Tibial artery (tissue), 4 donors: Measurements from ENCODE around the gene NAA30.

ENCODE experiments used
- DNase-seq, 2 donors: peaks; one replicate each; pipeline ENCODE4 v3.0.0-alpha.2; 2019
- H3K27ac ChIP-seq, 2 donors: fragments of 200-600 bp; sonication (generic) in 1 of 2; 1 replicate in 1 of 2; 2 replicates in 1 of 2; pipeline ENCODE4 v1.5.1; 2018 to 2019; ENCODE audit warnings: mild to moderate bottlenecking in 1 of 2
- H3K27me3 ChIP-seq, 2 donors: fragments of 200-600 bp; sonication (generic) in 1 of 2; one replicate each; pipeline versions ENCODE4 v1.5.1 to v1.6.0; 2016 to 2019
- H3K36me3 ChIP-seq, 3 donors: fragments of 200-600 bp; sonication (generic) in 2 of 3; one replicate each; pipeline ENCODE4 v1.5.1; 2016 to 2019; ENCODE audit warnings: mild to moderate bottlenecking in 2 of 3
- H3K4me1 ChIP-seq, 4 donors: fragments of 200-600 bp; sonication (generic) in 2 of 4; 1 replicate in 3 of 4; 2 replicates in 1 of 4; pipeline ENCODE4 v1.5.1; 2016 to 2019
- H3K4me3 ChIP-seq, 2 donors: fragments of 200-600 bp; sonication (generic) in 1 of 2; 1 replicate in 1 of 2; 2 replicates in 1 of 2; pipeline ENCODE4 v1.5.1; 2018 to 2019; ENCODE audit warnings: mild to moderate bottlenecking in 2 of 2
- H3K9me3 ChIP-seq, 3 donors: fragments of 200-600 bp; sonication (generic) in 1 of 3; one replicate each; pipeline ENCODE4 v1.5.1; 2016 to 2019
- CTCF ChIP-seq, 2 experiments: fragments of 200-600 bp in 1 of 2; fragments of 450-650 bp in 1 of 2; IDR thresholded peaks; one replicate each; pipeline ENCODE4 v1.5.1; 2017 to 2019; ENCODE audit warnings: antibody characterized with exemption in 2 of 2, mild to moderate bottlenecking in 1 of 2, moderate library complexity in 1 of 2
- intact Hi-C: fragments of 100-400 bp; cut with DNase I; formaldehyde crosslinking; loops from one replicate; pipeline ENCODE4 v1.15.0; 2023; ENCODE audit warnings: low total_unique reads

Gene NAA30

GRCh38 chr14:57389646-57390036 is 745 bp upstream of the NAA30 start:
- peak overlapping the region; percentile 90 to 94 for H3K27ac ChIP-seq
- no peaks in the 10 kb centered on the region for H3K9me3 ChIP-seq
- H3K36me3 ChIP-seq, result no peaks in the 10 kb centered on the region
- peaks cover 0 to 35% (median 10%) of the 10 kb centered on the region in 4 donors for H3K4me1 ChIP-seq
- H3K27me3 ChIP-seq, result no peaks in the 10 kb centered on the region
- TF ChIP-seq CTCF (IDR thresholded peaks at IDR 0.05), result no peak
- peak overlapping the region; percentile 85 to 89 for H3K4me3 ChIP-seq
- no peak for DNase-seq
- intact Hi-C loops, result loop anchor here (10.0 kb wide), 1 partner anchor 125 kb away; the partner anchor contains the start of genes AP5M1 and EXOC5

- no peaks in the 10 kb centered on the region for H3K9me3 ChIP-seq
- H3K27me3 ChIP-seq, result no peaks in the 10 kb centered on the region
- intact Hi-C loops, result loop anchor here (10.0 kb wide), 1 partner anchor 126 kb away; the partner anchor contains the start of genes AP5M1 and EXOC5
- DNase-seq, result peak; percentile 36 to 77
- no peaks in the 10 kb centered on the region for H3K36me3 ChIP-seq
- peaks cover 0 to 40% (median 10%) of the 10 kb centered on the region in 4 donors for H3K4me1 ChIP-seq
- peak overlapping the region; percentile 85 to 89 for H3K4me3 ChIP-seq
- H3K27ac ChIP-seq, result peak overlapping the region; percentile 90 to 94
- TF ChIP-seq CTCF (IDR thresholded peaks at IDR 0.05), result no peak
Measured at GRCh38 chr14:57390806-57391516, 575 bp downstream of the NAA30 start.

- TF ChIP-seq CTCF (IDR thresholded peaks at IDR 0.05), result no peak
- Histone ChIP-seq H3K27ac (peak overlapping the region; percentile 90 to 94), H3K27me3 (no peaks in the 10 kb centered on the region), H3K36me3 (no peaks in the 10 kb centered on the region), H3K4me3 (peak overlapping the region; percentile 85 to 89), H3K4me1 (peaks cover 0 to 40% (median 10%) of the 10 kb centered on the region in 4 donors), H3K9me3 (no peaks in the 10 kb centered on the region)
- no peak for DNase-seq
- intact Hi-C loops, result loop anchor here (10.0 kb wide), 1 partner anchor 127 kb away; the partner anchor contains the start of genes AP5M1 and EXOC5
Measured at GRCh38 chr14:57391517-57392195, 1.3 kb downstream of the NAA30 start.

- Histone ChIP-seq H3K27ac (no peak overlapping the region), H3K36me3 (peaks cover 0 to 6% (median 6%) of the 10 kb centered on the region in 3 donors), H3K9me3 (no peaks in the 10 kb centered on the region), H3K27me3 (no peaks in the 10 kb centered on the region), H3K4me3 (peak overlapping the region in 1 of 2 donors; percentile 89), H3K4me1 (peaks cover 0 to 40% (median 10%) of the 10 kb centered on the region in 4 donors)
- no peak for DNase-seq
- intact Hi-C loops, result loop anchor here (10.0 kb wide), 1 partner anchor 128 kb away; the partner anchor contains the start of genes AP5M1 and EXOC5
- TF ChIP-seq CTCF (IDR thresholded peaks at IDR 0.05), result no peak
Measured at GRCh38 chr14:57392830-57393229, 2.4 kb downstream of the NAA30 start.

- TF ChIP-seq CTCF (IDR thresholded peaks at IDR 0.05), result no peak
- Histone ChIP-seq H3K4me1 (peaks cover 0 to 10% (median 0%) of the 10 kb centered on the region in 4 donors), H3K36me3 (peaks cover 21 to 42% (median 30%) of the 10 kb centered on the region in 3 donors), H3K4me3 (no peak overlapping the region), H3K9me3 (no peaks in the 10 kb centered on the region), H3K27ac (no peak overlapping the region), H3K27me3 (no peaks in the 10 kb centered on the region)
- intact Hi-C loops, result no loop called here
- DNase-seq, result no peak
Measured at GRCh38 chr14:57400556-57401494, 10.4 kb downstream of the NAA30 start.
